Measurements from ENCODE around the gene TFE3. TPM values are rescaled to one million over a fixed set of nuclear protein-coding genes. Genes with fewer than 3 reads are reported as not detected.

TFE3 gene
- total and polyA plus RNA-seq, 11 donors: 12.1 to 61.2 (median 23.6) TPM

- TF ChIP-seq POLR2A (IDR thresholded peaks at IDR 0.05): no peak
- TF ChIP-seq CTCF (IDR thresholded peaks at IDR 0.05): no peak
- ATAC-seq (no peak), DNase-seq (no peak)
- Histone ChIP-seq H3K36me3 (no peaks in the 10 kb centered on the region), H3K4me1 (no peaks in the 10 kb centered on the region), H3K4me3 (no peak overlapping the region), H3K27ac (no peak overlapping the region), H3K9me3 (no peaks in the 10 kb centered on the region), H3K27me3 (no peaks in the 10 kb centered on the region)
- intact Hi-C loops (cut with DNase I): no loop called here
- WGBS, 4 donors: 81 to 85% (median 82%) methylated on average over 8 to 10 of the region's 10 CpGs
These were observed 18.8 kb upstream of the TFE3 start for GRCh38 chrX:49061916-49062315.

GRCh38 chrX:49061490-49061889 is 18.3 kb upstream of the TFE3 start:
- Histone ChIP-seq H3K36me3 (no peaks in the 10 kb centered on the region), H3K4me3 (no peak overlapping the region), H3K27ac (no peak overlapping the region), H3K4me1 (no peaks in the 10 kb centered on the region), H3K27me3 (no peaks in the 10 kb centered on the region), H3K9me3 (no peaks in the 10 kb centered on the region)
- no peak for ATAC-seq
- WGBS, 4 donors: 66 to 76% (median 72%) methylated on average over 6 to 7 of the region's 7 CpGs
- no peak for TF ChIP-seq CTCF (IDR thresholded peaks at IDR 0.05)
- intact Hi-C loops (cut with DNase I): no loop called here
- no peak for DNase-seq

- H3K27ac ChIP-seq: no peak overlapping the region
- no peaks in the 10 kb centered on the region for H3K9me3 ChIP-seq
- H3K4me3 ChIP-seq: no peak overlapping the region
- 68 to 88% (median 80%) methylated on average over 2 to 3 of the region's 3 CpGs for WGBS, 4 donors
- H3K27me3 ChIP-seq: no peaks in the 10 kb centered on the region
- no peaks in the 10 kb centered on the region for H3K36me3 ChIP-seq
- TF ChIP-seq POLR2A (IDR thresholded peaks at IDR 0.05) (no peak), CTCF (IDR thresholded peaks at IDR 0.05) (no peak)
- intact Hi-C loops (cut with DNase I): no loop called here
- no peak for ATAC-seq
- H3K4me1 ChIP-seq: no peaks in the 10 kb centered on the region
- no peak for DNase-seq
These were observed 17.8 kb upstream of the TFE3 start for GRCh38 chrX:49060914-49061313.

- H3K27ac ChIP-seq: no peak overlapping the region
These were observed 16.5 kb upstream of the TFE3 start for GRCh38 chrX:49059681-49060085.

More at GRCh38 chrX:49059681-49060085, 16.5 kb upstream of the TFE3 start:
- Histone ChIP-seq H3K36me3 (no peaks in the 10 kb centered on the region), H3K9me3 (peaks cover 0 to 5% (median 0%) of the 10 kb centered on the region in 12 donors), H3K27me3 (no peaks in the 10 kb centered on the region), H3K4me1 (no peaks in the 10 kb centered on the region), H3K4me3 (no peak overlapping the region)
- no peak for ATAC-seq
- no peak for TF ChIP-seq CTCF (IDR thresholded peaks at IDR 0.05)
- TF ChIP-seq POLR2A (IDR thresholded peaks at IDR 0.05): no peak
- intact Hi-C loops (cut with DNase I): loop anchor here in 1 of 10 donors (10.0 kb wide), 1 partner anchor 365 kb away; the partner anchor contains the start of gene SUV39H1
- no peak for DNase-seq
- WGBS, 4 donors: 71 to 82% (median 80%) methylated on average over 6 to 10 of the region's 10 CpGs

All from heart left ventricle (tissue), 16 donors.